ENCODE results near the gene FRMD4A.

DNA sequence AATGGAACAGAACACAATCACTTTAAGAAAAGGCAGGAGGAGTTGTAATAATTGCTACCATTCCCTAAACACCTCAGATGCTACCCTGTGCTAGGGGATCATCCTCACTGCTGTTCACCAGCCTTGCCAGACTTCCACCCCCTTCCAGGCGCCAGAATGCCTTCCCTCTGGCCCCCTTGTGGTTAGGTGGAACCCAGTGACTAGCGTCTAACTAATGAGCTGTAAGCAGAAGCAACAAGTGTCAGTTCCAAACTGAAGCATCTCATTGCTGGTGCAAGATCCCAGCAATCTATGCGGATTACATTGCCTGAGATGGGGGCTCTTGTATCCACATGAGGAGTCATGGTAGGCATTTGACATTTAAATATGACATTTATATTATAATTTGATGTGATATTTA lies 86.6 kb downstream of the FRMD4A start:
- TF ChIP-seq, protein P1, sequence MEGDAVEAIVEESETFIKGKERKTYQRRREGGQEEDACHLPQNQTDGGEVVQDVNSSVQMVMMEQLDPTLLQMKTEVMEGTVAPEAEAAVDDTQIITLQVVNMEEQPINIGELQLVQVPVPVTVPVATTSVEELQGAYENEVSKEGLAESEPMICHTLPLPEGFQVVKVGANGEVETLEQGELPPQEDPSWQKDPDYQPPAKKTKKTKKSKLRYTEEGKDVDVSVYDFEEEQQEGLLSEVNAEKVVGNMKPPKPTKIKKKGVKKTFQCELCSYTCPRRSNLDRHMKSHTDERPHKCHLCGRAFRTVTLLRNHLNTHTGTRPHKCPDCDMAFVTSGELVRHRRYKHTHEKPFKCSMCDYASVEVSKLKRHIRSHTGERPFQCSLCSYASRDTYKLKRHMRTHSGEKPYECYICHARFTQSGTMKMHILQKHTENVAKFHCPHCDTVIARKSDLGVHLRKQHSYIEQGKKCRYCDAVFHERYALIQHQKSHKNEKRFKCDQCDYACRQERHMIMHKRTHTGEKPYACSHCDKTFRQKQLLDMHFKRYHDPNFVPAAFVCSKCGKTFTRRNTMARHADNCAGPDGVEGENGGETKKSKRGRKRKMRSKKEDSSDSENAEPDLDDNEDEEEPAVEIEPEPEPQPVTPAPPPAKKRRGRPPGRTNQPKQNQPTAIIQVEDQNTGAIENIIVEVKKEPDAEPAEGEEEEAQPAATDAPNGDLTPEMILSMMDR (IDR thresholded peaks at IDR 0.05; ENCODE audit: insufficient read depth, low read length): no peak
- TF ChIP-seq POLR2AphosphoS5 (IDR thresholded peaks at IDR 0.05; ENCODE audit: low read depth) (no peak), GABPA (IDR thresholded peaks at IDR 0.05; ENCODE audit: low read depth) (no peak), SPI1 (IDR thresholded peaks at IDR 0.05; ENCODE audit: borderline replicate concordance, low read depth) (no peak)
- TF ChIP-seq, protein P2, sequence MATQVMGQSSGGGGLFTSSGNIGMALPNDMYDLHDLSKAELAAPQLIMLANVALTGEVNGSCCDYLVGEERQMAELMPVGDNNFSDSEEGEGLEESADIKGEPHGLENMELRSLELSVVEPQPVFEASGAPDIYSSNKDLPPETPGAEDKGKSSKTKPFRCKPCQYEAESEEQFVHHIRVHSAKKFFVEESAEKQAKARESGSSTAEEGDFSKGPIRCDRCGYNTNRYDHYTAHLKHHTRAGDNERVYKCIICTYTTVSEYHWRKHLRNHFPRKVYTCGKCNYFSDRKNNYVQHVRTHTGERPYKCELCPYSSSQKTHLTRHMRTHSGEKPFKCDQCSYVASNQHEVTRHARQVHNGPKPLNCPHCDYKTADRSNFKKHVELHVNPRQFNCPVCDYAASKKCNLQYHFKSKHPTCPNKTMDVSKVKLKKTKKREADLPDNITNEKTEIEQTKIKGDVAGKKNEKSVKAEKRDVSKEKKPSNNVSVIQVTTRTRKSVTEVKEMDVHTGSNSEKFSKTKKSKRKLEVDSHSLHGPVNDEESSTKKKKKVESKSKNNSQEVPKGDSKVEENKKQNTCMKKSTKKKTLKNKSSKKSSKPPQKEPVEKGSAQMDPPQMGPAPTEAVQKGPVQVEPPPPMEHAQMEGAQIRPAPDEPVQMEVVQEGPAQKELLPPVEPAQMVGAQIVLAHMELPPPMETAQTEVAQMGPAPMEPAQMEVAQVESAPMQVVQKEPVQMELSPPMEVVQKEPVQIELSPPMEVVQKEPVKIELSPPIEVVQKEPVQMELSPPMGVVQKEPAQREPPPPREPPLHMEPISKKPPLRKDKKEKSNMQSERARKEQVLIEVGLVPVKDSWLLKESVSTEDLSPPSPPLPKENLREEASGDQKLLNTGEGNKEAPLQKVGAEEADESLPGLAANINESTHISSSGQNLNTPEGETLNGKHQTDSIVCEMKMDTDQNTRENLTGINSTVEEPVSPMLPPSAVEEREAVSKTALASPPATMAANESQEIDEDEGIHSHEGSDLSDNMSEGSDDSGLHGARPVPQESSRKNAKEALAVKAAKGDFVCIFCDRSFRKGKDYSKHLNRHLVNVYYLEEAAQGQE (IDR thresholded peaks at IDR 0.05; ENCODE audit: insufficient replicate concordance, low read depth): no peak

Measured in HL-60 (cell line).